Muscle layer of colon (tissue), 2 donors: ENCODE results near the gene RRP1B.
"Not testable (repeated sequence)": the region's sequence is repeated elsewhere in the genome, so short reads cannot be mapped to it uniquely, and the experiment has no call there.

Experiments used
- H3K27ac ChIP-seq: one replicate; pipeline ENCODE4 v1.7.0; 2013; ENCODE audit warnings: low read depth, mild to moderate bottlenecking, low read length, moderate library complexity
- H3K27me3 ChIP-seq, 2 donors: one replicate each; pipeline ENCODE4 v1.7.0; 2013; ENCODE audit warnings: low read length in 2 of 2, mild to moderate bottlenecking in 2 of 2; ENCODE audit not compliant: insufficient read depth in 2 of 2, control insufficient read depth in 1 of 2
- H3K36me3 ChIP-seq: one replicate; pipeline ENCODE4 v1.7.0; 2013; ENCODE audit warnings: mild to moderate bottlenecking, low read length; ENCODE audit not compliant: insufficient read depth
- H3K4me1 ChIP-seq: one replicate; pipeline ENCODE4 v1.7.0; 2013; ENCODE audit warnings: mild to moderate bottlenecking, low read length; ENCODE audit not compliant: insufficient read depth
- H3K4me3 ChIP-seq, 2 donors: one replicate each; pipeline ENCODE4 v1.7.0; 2013; ENCODE audit warnings: low read length in 2 of 2, low read depth in 1 of 2, mild to moderate bottlenecking in 1 of 2, moderate library complexity in 1 of 2
- H3K9ac ChIP-seq: one replicate; pipeline ENCODE4 v1.7.0; 2013; ENCODE audit warnings: low read length
- H3K9me3 ChIP-seq: one replicate; pipeline ENCODE4 v1.7.0; 2013; ENCODE audit warnings: mild to moderate bottlenecking, low read length
- donor health status: abdominal sarcoma.
- donor health status: Adenocarcinoma of cecum.

The RRP1B gene

DNA sequence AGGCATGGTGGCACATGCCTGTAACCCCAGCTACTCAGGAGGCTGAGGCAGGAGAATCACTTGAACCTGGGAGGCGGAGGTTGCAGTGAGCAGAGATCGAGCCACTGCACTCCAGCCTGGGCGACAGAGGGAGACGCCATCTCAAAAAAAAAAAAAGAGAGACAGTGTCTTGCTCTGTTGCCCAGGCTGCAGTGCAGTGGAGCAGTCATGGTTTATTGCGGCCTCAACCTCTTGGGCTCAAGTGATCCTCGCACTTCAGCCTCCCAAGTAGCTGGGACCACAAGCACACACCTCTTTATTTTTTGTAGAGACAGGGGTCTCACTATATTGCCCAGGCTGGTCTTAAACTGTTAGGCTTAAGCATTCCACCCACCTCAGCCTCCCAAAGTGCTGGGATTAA is 21.1 kb downstream of the RRP1B start:
- H3K9me3 ChIP-seq, H3K4me3 ChIP-seq, H3K27ac ChIP-seq, H3K4me1 ChIP-seq, H3K9ac ChIP-seq, H3K27me3 ChIP-seq: not testable (repeated sequence)
- peaks cover 35% of the 10 kb centered on the region for H3K36me3 ChIP-seq

- no peaks in the 10 kb centered on the region for H3K9me3 ChIP-seq
- no peak overlapping the region for H3K4me3 ChIP-seq
- H3K27me3 ChIP-seq: no peaks in the 10 kb centered on the region
- H3K9ac ChIP-seq: no peak overlapping the region
- peaks cover 41% of the 10 kb centered on the region for H3K36me3 ChIP-seq
- H3K4me1 ChIP-seq: no peaks in the 10 kb centered on the region
- no peak overlapping the region for H3K27ac ChIP-seq
Observed at GRCh38 chr21:43681650-43682049, 22.3 kb downstream of the RRP1B start.

- Histone ChIP-seq H3K9ac (no peak overlapping the region), H3K4me3 (no peak overlapping the region), H3K36me3 (peaks cover 58% of the 10 kb centered on the region), H3K27me3 (no peaks in the 10 kb centered on the region), H3K4me1 (no peaks in the 10 kb centered on the region), H3K27ac (no peak overlapping the region), H3K9me3 (no peaks in the 10 kb centered on the region)
Observed at GRCh38 chr21:43684424-43684823, 25.1 kb downstream of the RRP1B start.

GRCh38 chr21:43686811-43687565 is 27.6 kb downstream of the RRP1B start:
- no peak overlapping the region for H3K9ac ChIP-seq
- no peak overlapping the region for H3K4me3 ChIP-seq
- H3K36me3 ChIP-seq: peaks cover 79% of the 10 kb centered on the region
- no peaks in the 10 kb centered on the region for H3K4me1 ChIP-seq
- H3K27ac ChIP-seq: no peak overlapping the region
- H3K27me3 ChIP-seq: no peaks in the 10 kb centered on the region
- no peaks in the 10 kb centered on the region for H3K9me3 ChIP-seq

- no peak overlapping the region for H3K9ac ChIP-seq
- H3K9me3 ChIP-seq: no peaks in the 10 kb centered on the region
- no peaks in the 10 kb centered on the region for H3K4me1 ChIP-seq
- peaks cover 84% of the 10 kb centered on the region for H3K36me3 ChIP-seq
- H3K27ac ChIP-seq: no peak overlapping the region
- H3K27me3 ChIP-seq: no peaks in the 10 kb centered on the region
- no peak overlapping the region for H3K4me3 ChIP-seq
Observed at GRCh38 chr21:43687566-43688399, 28.4 kb downstream of the RRP1B start.

- Histone ChIP-seq H3K9ac (no peak overlapping the region), H3K27me3 (no peaks in the 10 kb centered on the region), H3K27ac (no peak overlapping the region), H3K36me3 (peaks cover 80% of the 10 kb centered on the region), H3K4me3 (no peak overlapping the region), H3K9me3 (no peaks in the 10 kb centered on the region), H3K4me1 (no peaks in the 10 kb centered on the region)
Observed at GRCh38 chr21:43688906-43689305, 29.5 kb downstream of the RRP1B start.

- Histone ChIP-seq H3K4me3 (no peak overlapping the region), H3K9ac (no peak overlapping the region), H3K27me3 (no peaks in the 10 kb centered on the region), H3K9me3 (no peaks in the 10 kb centered on the region), H3K36me3 (peaks cover 78% of the 10 kb centered on the region), H3K4me1 (no peaks in the 10 kb centered on the region), H3K27ac (no peak overlapping the region)
Observed at GRCh38 chr21:43689556-43690337, 30.4 kb downstream of the RRP1B start.

DNA sequence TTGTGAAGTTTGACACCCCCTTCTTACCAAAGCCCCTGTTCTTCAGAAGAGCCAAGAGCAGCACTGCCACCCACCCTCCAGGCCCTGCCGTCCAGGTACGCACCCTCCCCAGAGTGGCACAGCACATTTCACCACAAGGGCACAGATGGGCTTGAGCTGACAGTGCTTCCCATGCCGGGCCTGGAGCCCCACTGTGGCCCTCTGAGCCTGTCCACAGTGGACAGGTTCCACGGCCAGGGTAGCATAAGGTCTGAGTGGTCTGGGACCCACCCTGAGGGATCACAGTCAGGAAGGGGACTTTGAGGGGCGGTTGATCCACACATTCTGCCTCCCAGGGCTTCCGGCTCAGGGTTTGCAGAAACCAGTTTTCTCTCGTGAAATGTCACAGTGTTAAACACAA is 31.0 kb downstream of the RRP1B start:
- no peak overlapping the region for H3K9ac ChIP-seq
- H3K36me3 ChIP-seq: peaks cover 73% of the 10 kb centered on the region
- no peak overlapping the region for H3K4me3 ChIP-seq
- no peaks in the 10 kb centered on the region for H3K9me3 ChIP-seq
- H3K4me1 ChIP-seq: no peaks in the 10 kb centered on the region
- H3K27ac ChIP-seq: no peak overlapping the region
- H3K27me3 ChIP-seq: no peaks in the 10 kb centered on the region

GRCh38 chr21:43691086-43691795 is 31.9 kb downstream of the RRP1B start:
- Histone ChIP-seq H3K4me3 (no peak overlapping the region), H3K9me3 (no peaks in the 10 kb centered on the region), H3K4me1 (no peaks in the 10 kb centered on the region), H3K36me3 (peaks cover 66% of the 10 kb centered on the region), H3K27ac (no peak overlapping the region), H3K27me3 (no peaks in the 10 kb centered on the region), H3K9ac (no peak overlapping the region)

GRCh38 chr21:43691801-43692200 is 32.4 kb downstream of the RRP1B start:
- H3K9me3 ChIP-seq: no peaks in the 10 kb centered on the region
- peaks cover 60% of the 10 kb centered on the region for H3K36me3 ChIP-seq
- no peaks in the 10 kb centered on the region for H3K4me1 ChIP-seq
- H3K27ac ChIP-seq: no peak overlapping the region
- H3K9ac ChIP-seq: no peak overlapping the region
- no peak overlapping the region for H3K4me3 ChIP-seq
- H3K27me3 ChIP-seq: no peaks in the 10 kb centered on the region

GRCh38 chr21:43692949-43693348 is 33.6 kb downstream of the RRP1B start:
- Histone ChIP-seq H3K4me3 (no peak overlapping the region), H3K9ac (no peak overlapping the region), H3K9me3 (no peaks in the 10 kb centered on the region), H3K27me3 (no peaks in the 10 kb centered on the region), H3K36me3 (peaks cover 49% of the 10 kb centered on the region), H3K27ac (no peak overlapping the region), H3K4me1 (no peaks in the 10 kb centered on the region)
